WERI-Rb-1 (cell line): Measurements from ENCODE around the gene EPB41L2.
"Not testable (repeated sequence)": the region's sequence is repeated elsewhere in the genome, so short reads cannot be mapped to it uniquely, and the experiment has no call there.

Experiments used
- DNase-seq: peaks from one replicate; pipeline ENCODE4 v3.0.0-alpha.2; 2020
- H3K27ac ChIP-seq: fragments of 250-450 bp; sonication (Bioruptor Pico); 2 replicates; pipeline ENCODE4 v1.5.1; 2020; ENCODE audit warnings: mild to moderate bottlenecking, moderate library complexity
- H3K27me3 ChIP-seq: fragments of 250-450 bp; sonication (Bioruptor Pico); 2 replicates; pipeline ENCODE4 v1.5.1; 2021; ENCODE audit warnings: mild to moderate bottlenecking, low read depth, moderate library complexity; ENCODE audit not compliant: insufficient read depth, severe bottlenecking
- H3K36me3 ChIP-seq: fragments of 250-450 bp; sonication (Bioruptor Pico); 2 replicates; pipeline ENCODE4 v1.5.1; 2020; ENCODE audit warnings: mild to moderate bottlenecking, moderate library complexity
- H3K4me3 ChIP-seq: 2 replicates; pipeline ENCODE4 v1.5.1; 2011; ENCODE audit warnings: low read depth, mild to moderate bottlenecking, control low read depth, low read length
- H3K9me3 ChIP-seq: fragments of 250-450 bp; sonication (Bioruptor Pico); 2 replicates; pipeline ENCODE4 v1.5.1; 2021; ENCODE audit warnings: mild to moderate bottlenecking, moderate library complexity; ENCODE audit not compliant: severe bottlenecking
- CTCF ChIP-seq: IDR thresholded peaks from 2 replicates; pipeline ENCODE4 v1.5.1; 2011; ENCODE audit warnings: low read depth, mild to moderate bottlenecking, control low read depth, inconsistent platforms, low read length

Gene EPB41L2

GRCh38 chr6:130994319-130995097, 68.5 kb downstream of the EPB41L2 start:
- Histone ChIP-seq H3K27me3 (no peaks in the 10 kb centered on the region), H3K27ac (no peak overlapping the region), H3K9me3 (no peaks in the 10 kb centered on the region), H3K36me3 (no peaks in the 10 kb centered on the region), H3K4me3 (no peak overlapping the region)
- TF ChIP-seq CTCF, result no peak
- DNase-seq, result no peak

- Histone ChIP-seq H3K27me3 (no peaks in the 10 kb centered on the region), H3K27ac (no peak overlapping the region), H3K36me3 (no peaks in the 10 kb centered on the region), H3K9me3 (no peaks in the 10 kb centered on the region), H3K4me3 (no peak overlapping the region)
- TF ChIP-seq CTCF, result no peak
- DNase-seq, result no peak
These were observed 69.7 kb downstream of the EPB41L2 start for GRCh38 chr6:130993292-130993765.

- Histone ChIP-seq H3K27me3 (no peaks in the 10 kb centered on the region), H3K36me3 (no peaks in the 10 kb centered on the region), H3K9me3 (no peaks in the 10 kb centered on the region), H3K4me3 (no peak overlapping the region), H3K27ac (no peak overlapping the region)
- DNase-seq, result no peak
- TF ChIP-seq CTCF, result no peak
These were observed 71.5 kb downstream of the EPB41L2 start for GRCh38 chr6:130991422-130992137.

GRCh38 chr6:130987539-130987938, 75.5 kb downstream of the EPB41L2 start:
- not testable (repeated sequence) for DNase-seq, H3K36me3 ChIP-seq, H3K27me3 ChIP-seq, H3K9me3 ChIP-seq, H3K4me3 ChIP-seq, H3K27ac ChIP-seq

GRCh38 chr6:130985115-130985514, 77.9 kb downstream of the EPB41L2 start:
- TF ChIP-seq CTCF, result no peak
- H3K27ac ChIP-seq, result no peak overlapping the region
- peaks cover 3% of the 10 kb centered on the region for H3K9me3 ChIP-seq
- no peaks in the 10 kb centered on the region for H3K27me3 ChIP-seq
- H3K4me3 ChIP-seq, result no peak overlapping the region
- DNase-seq, result no peak
- no peaks in the 10 kb centered on the region for H3K36me3 ChIP-seq

GRCh38 chr6:130982941-130983456, 80.0 kb downstream of the EPB41L2 start:
- H3K36me3 ChIP-seq, result no peaks in the 10 kb centered on the region
- no peaks in the 10 kb centered on the region for H3K27me3 ChIP-seq
- DNase-seq, result no peak
- no peak for TF ChIP-seq CTCF
- H3K27ac ChIP-seq, result no peak overlapping the region
- H3K9me3 ChIP-seq, result peaks cover 3% of the 10 kb centered on the region
- no peak overlapping the region for H3K4me3 ChIP-seq
